ENCODE measurements around the gene ZBTB25.
"Not testable (repeated sequence)": the region's sequence is repeated elsewhere in the genome, so short reads cannot be mapped to it uniquely, and the experiment has no call there.

The ZBTB25 gene

GRCh38 chr14:64503434-64504309 is at the start of gene ZBTB25:
ZBTB25 (minus strand) TSS chr14:64503838; CDS start chr14:64490533, 13,305 bp downstream.
- peak; percentile 90 for DNase-seq

GRCh38 chr14:64550621-64551333 is 47.1 kb upstream of the ZBTB25 start:
- no peak for DNase-seq

DNA sequence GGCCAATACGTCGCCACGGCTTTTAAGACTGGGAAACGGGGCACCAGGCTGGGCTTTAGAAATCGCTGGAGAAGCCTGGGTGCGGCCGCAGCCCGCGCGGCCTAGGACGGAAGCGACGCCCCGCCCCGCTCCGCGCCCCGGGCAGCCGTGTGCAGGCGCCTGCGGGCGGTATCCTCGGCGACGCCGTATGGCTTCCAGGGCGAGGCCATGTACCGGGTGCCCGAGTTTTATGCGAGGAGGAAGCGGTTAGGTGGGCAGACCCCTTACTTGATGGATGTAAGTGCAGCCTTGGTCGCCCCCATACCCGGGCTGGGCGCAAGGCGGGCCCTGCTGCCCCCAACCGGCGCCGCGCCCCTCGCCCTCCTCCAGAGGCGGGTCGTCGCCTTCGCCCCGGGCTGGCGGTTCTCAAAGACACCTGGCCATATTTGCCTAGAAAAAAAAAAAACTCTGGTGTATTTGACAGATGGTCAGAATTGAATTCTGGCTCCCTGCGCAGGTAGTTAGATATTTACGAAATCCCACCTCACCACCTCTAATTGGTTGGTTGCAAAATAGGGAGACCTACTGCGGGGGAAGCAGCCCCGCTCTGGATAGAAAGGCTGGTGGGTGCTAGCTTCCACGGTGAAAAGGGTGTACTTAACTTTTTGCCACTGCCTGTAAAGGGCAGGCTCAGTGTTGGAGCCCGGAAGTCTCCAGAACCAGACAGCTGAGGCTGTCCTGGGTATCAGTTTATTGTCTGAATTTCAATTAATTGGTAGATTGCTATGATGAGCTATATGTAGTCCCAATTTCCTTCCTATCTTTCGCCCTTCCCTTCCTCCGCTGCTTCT is 46.4 kb upstream of the ZBTB25 start, which contains the start of gene PPP1R36:
TSS of gene PPP1R36 (plus strand) at position 171 of the 830 bp plus-strand sequence. CDS start at position 208, 37 bp downstream.
- peak; percentile 53 for DNase-seq

GRCh38 chr14:64549016-64549415 is 45.4 kb upstream of the ZBTB25 start:
- no peak for DNase-seq

GRCh38 chr14:64544607-64545312 is 41.1 kb upstream of the ZBTB25 start:
- no peak for DNase-seq

- no peak for DNase-seq
These were observed 39.2 kb upstream of the ZBTB25 start for GRCh38 chr14:64542836-64543201.

GRCh38 chr14:64541972-64542835 is 38.6 kb upstream of the ZBTB25 start:
- DNase-seq, result no peak

DNA sequence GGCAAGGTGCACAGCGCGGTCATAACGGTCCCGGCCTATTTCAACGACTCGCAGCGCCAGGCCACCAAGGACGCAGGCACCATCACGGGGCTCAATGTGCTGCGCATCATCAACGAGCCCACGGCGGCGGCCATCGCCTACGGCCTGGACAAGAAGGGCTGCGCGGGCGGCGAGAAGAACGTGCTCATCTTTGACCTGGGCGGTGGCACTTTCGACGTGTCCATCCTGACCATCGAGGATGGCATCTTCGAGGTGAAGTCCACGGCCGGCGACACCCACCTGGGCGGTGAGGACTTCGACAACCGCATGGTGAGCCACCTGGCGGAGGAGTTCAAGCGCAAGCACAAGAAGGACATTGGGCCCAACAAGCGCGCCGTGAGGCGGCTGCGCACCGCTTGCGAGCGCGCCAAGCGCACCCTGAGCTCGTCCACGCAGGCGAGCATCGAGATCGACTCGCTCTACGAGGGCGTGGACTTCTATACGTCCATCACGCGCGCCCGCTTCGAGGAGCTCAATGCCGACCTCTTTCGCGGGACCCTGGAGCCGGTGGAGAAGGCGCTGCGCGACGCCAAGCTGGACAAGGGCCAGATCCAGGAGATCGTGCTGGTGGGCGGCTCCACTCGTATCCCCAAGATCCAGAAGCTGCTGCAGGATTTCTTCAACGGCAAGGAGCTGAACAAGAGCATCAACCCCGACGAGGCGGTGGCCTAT is 37.8 kb upstream of the ZBTB25 start:
- DNase-seq, result peak; percentile 11

DNA sequence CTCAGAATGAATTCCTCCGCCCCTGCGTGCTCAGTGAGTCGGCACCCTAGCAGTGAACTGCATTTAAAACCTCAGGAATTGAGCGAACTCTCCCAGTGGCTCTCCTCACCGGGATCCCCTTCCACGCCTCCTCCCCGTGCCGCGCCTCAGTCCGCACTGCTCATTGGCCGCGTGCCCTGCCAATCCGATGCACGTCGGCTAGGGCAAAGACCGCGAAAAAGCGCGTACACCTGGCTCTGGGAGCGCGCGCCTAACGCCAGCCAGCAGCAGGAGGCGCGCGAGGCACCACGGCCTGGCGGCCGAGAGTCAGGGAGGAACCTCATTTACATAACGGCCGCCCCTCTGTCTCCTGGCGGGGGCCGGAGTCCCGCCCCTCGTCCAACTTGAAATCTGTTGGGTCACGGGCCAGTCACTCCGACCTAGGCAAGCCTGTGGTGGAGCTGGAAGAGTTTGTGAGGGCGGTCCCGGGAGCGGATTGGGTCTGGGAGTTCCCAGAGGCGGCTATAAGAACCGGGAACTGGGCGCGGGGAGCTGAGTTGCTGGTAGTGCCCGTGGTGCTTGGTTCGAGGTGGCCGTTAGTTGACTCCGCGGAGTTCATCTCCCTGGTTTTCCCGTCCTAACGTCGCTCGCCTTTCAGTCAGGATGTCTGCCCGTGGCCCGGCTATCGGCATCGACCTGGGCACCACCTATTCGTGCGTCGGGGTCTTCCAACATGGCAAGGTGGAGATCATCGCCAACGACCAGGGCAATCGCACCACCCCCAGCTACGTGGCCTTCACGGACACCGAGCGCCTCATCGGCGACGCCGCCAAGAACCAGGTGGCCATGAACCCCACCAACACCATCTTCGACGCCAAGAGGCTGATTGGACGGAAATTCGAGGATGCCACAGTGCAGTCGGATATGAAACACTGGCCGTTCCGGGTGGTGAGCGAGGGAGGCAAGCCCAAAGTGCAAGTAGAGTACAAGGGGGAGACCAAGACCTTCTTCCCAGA is 36.9 kb upstream of the ZBTB25 start, which contains the start of gene HSPA2:
TSS of gene HSPA2 (plus strand) at position 534 of the 995 bp plus-strand sequence. CDS start at position 643, 109 bp downstream.
- DNase-seq, result peak; percentile 96

DNA sequence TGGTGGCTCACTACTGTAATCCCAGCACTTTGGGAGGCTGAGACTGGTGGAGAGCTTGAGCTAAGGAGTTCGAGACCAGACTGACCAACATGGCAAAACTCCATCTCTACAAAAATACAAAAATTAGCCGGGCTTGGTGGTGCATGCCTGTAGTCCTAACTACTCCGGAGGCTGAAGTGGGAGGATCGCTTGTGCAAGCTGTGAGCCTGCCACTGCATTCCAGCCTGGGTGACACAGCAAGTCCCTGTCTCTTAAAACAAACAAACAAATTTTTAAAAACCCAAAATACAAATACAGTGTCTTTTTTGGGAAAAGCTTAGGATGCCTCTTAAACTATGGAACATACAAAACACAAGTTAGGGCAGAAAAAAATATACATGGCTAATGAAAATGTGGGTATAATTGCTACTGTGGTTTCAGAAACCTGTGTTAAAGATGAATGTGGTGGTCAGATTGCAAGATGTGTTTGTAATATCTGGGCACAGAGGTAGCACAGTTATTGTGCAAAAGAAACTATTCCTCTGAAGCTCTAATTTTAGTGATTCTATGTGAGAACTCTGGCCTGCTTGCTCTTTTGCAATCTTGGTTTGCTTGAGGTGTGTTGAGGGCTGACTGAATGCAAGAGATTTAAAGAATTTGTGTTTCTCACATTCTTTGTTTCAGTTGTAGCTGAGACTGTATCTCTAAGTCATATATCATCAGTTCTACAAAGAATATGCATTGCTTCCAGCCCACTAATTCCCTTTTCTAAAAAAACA is 33.0 kb upstream of the ZBTB25 start:
- no peak for DNase-seq

GRCh38 chr14:64531567-64531966 is 27.9 kb upstream of the ZBTB25 start:
- no peak for DNase-seq

DNA sequence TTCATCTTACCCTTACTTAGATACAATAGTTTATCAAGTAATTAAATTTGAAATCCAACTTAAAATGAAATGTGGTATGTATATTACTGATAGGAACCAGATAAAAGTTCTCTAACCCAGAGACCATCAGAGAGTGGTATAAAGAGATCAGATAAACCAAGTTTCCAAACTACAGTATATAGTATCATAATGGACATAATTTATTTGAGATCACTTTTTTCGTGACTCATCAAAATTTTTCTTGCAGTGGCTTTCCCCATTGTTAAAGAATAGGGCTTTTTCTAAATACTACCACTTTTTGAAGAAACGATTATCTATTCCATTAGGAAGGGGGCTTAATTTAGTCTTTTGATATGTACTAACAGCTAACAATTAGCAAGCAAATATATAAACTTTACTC is 21.7 kb upstream of the ZBTB25 start:
- DNase-seq, result no peak

DNA sequence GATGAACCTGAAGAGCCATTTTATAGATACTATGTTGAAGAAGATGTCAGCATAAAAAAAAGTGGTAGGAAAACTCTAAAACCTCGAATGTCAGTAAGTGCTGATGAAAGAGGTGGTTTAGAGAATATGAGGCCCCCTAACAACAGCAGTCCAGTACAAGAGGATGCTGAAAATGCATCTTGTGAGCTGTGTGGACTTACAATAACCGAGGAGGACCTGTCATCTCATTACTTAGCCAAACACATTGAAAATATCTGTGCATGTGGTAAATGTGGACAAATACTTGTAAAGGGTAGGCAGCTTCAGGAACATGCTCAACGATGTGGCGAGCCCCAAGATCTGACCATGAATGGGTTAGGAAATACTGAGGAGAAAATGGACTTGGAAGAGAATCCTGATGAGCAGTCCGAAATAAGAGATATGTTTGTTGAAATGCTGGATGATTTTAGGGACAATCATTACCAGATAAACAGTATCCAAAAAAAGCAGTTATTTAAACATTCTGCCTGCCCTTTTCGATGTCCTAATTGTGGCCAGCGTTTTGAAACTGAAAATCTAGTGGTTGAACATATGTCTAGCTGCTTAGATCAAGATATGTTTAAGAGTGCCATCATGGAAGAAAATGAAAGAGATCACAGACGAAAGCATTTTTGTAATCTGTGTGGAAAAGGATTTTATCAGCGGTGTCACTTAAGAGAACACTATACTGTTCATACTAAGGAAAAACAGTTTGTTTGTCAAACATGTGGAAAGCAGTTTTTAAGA is 19.1 kb upstream of the ZBTB25 start:
- no peak for DNase-seq

DNA sequence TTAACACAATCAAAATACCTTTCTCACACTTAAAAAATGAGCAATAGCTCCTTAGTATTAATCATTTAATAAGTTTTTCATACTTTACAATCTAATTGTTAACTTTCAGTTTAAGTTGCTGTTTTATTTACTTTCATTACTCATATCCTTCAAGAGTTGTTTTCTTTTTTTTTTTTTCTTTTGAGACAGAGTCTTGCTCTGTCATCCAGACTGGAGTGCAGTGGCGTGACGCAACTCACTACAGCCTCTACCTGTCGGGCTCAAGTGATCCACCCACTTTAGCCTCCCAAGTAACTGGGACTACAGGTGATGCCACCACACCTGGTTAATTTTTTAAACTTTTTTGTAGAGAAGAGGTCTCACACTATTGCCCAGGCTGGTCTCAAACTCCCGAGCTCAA is 17.1 kb upstream of the ZBTB25 start:
- DNase-seq, result no peak

GRCh38 chr14:64518229-64518628 is 14.6 kb upstream of the ZBTB25 start:
- DNase-seq, result no peak

DNA sequence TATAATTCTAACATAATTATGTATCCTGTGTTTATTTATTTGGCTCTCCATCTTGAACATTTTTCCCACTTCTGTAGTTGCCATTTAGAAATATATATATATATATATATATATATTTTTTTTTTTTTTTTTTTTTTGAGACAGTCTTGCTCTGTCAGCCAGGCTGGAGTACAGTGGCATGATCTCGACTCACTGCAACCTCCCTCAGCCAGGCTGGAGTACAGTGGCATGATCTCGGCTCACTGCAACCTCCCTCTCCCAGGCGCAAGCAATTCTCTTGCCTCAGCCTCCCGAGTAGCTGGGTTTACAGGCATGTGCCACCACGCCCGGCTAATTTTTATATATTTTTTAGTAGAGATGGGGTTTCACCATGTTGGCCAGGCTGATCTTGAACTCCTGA is 14.0 kb upstream of the ZBTB25 start:
- DNase-seq, result not testable (repeated sequence)

DNA sequence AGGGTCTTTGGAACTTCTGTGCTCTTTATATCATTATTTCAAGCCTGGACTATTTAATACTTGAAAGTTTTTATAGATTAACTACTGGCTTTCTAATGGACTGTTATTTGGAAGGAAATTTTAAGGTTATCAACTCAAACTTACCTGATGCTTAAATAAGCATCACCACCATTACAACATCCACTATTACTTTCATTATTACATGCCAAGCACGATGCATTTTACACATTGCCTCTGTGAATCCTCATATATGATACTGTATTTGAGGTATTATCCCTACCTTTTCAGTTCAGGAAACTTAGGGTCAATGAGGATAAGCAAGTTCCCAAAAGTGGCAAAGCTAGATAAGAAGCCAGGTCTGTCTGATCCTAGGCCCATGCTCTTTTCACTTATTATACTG is 13.3 kb upstream of the ZBTB25 start:
- no peak for DNase-seq

- no peak for DNase-seq
These were observed 11.4 kb upstream of the ZBTB25 start for GRCh38 chr14:64515053-64515452.

All from stimulated activated CD4-positive, alpha-beta T cell treated with anti-CD3 and anti-CD28 coated beads, Interleukin-4, amount 100 ng/mL, for 1 hour (primary cell).